ENCODE results near the gene GLT1D1. TPM values are rescaled to one million over a fixed set of nuclear protein-coding genes. Genes with fewer than 3 reads are reported as not detected.
"Not testable (repeated sequence)": the region's sequence is repeated elsewhere in the genome, so short reads cannot be mapped to it uniquely, and the experiment has no call there.

GLT1D1 gene
- total and polyA plus RNA-seq, 5 donors from 2014 or later: 0.07 to 0.08 TPM; not detected in 3

DNA sequence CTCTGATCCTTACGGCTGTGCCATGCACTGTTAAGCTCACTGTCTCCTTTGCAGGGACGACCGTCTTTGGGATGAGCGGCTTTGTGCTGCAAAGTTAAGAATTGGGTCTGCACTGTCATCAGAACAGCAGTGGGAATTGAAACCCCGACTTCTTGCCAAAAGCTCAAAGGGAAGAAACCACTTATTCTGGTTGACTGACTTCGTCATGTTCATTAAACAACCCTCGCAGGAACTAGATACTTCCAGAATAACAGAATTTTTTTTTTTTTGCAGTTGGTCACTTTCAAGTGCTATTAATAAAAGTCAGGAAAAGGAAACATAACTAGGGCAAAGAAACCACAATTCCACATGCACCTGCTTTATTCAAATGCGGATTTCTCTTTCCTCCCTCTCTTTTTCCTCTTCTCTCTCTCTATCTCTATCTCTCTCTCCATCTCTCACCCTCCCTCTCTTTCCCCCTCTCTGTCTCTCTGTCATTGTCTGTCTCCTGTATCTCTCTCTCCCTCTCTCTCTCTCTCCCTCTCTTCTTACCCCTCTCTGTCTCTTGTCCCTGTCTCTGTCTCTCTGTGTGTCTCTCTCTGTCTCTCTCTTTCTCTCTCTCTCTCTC, 12.3 kb upstream of the GLT1D1 start:
- no peak for DNase-seq
- H3K27ac ChIP-seq (ENCODE audit: insufficient read depth, low read length, poor library complexity, severe bottlenecking): no peak overlapping the region
- H3K4me3 ChIP-seq (ENCODE audit: low read depth, low read length): no peak overlapping the region
- H3K27ac Mint-ChIP-seq: no peak overlapping the region
- H3K9me3 ChIP-seq (ENCODE audit: control insufficient read depth in 2 of 2, low read length in 2 of 2): no peaks in the 10 kb centered on the region
- H3K27me3 Mint-ChIP-seq: peaks cover 21% of the 10 kb centered on the region
- H3K9me3 Mint-ChIP-seq: no peaks in the 10 kb centered on the region
- no peaks in the 10 kb centered on the region for H3K36me3 ChIP-seq (ENCODE audit: control insufficient read depth, insufficient read depth, low read length)
- no peaks in the 10 kb centered on the region for H3K36me3 Mint-ChIP-seq
- H3K4me3 Mint-ChIP-seq: no peak overlapping the region
- no peak for ATAC-seq (ENCODE audit: low read depth in 2 of 2)
- H3K4me1 ChIP-seq (ENCODE audit: control insufficient read depth, insufficient read depth, low read length, poor library complexity, severe bottlenecking): no peaks in the 10 kb centered on the region
- no peaks in the 10 kb centered on the region for H3K4me1 Mint-ChIP-seq
- H3K27me3 ChIP-seq (ENCODE audit: control insufficient read depth, insufficient read depth, low read length): no peaks in the 10 kb centered on the region

DNA sequence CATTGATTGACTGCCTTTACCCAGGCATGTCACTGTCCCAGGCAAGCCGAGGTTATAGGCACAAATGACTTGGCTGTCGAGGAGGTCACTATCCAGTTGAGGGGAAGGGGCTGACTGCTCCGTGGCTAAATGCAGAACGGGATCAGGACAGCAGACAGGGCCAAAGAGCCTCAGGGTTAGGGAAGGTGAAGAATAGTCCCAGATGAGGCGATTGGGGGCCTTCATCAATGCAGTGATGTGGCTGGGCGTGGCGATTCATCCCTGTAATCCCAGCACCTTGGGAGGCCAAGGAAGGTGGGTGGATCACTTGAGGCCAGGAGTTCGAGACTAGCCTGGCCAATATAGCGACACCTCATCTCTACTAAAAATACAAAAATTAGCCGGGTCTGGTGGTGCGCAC, 10.7 kb upstream of the GLT1D1 start:
- Mint-ChIP-seq H3K27me3 (peaks cover 21% of the 10 kb centered on the region), H3K4me3 (no peak overlapping the region), H3K4me1 (no peaks in the 10 kb centered on the region), H3K27ac (no peak overlapping the region), H3K9me3 (no peaks in the 10 kb centered on the region), H3K36me3 (no peaks in the 10 kb centered on the region)
- no peaks in the 10 kb centered on the region for H3K4me1 ChIP-seq (ENCODE audit: control insufficient read depth, insufficient read depth, low read length, poor library complexity, severe bottlenecking)
- H3K4me3 ChIP-seq (ENCODE audit: low read depth, low read length): no peak overlapping the region
- ATAC-seq (ENCODE audit: low read depth in 2 of 2): no peak
- no peaks in the 10 kb centered on the region for H3K36me3 ChIP-seq (ENCODE audit: control insufficient read depth, insufficient read depth, low read length)
- no peak overlapping the region for H3K27ac ChIP-seq (ENCODE audit: insufficient read depth, low read length, poor library complexity, severe bottlenecking)
- H3K9me3 ChIP-seq (ENCODE audit: control insufficient read depth in 2 of 2, low read length in 2 of 2): no peaks in the 10 kb centered on the region
- no peak for DNase-seq
- H3K27me3 ChIP-seq (ENCODE audit: control insufficient read depth, insufficient read depth, low read length): no peaks in the 10 kb centered on the region

DNA sequence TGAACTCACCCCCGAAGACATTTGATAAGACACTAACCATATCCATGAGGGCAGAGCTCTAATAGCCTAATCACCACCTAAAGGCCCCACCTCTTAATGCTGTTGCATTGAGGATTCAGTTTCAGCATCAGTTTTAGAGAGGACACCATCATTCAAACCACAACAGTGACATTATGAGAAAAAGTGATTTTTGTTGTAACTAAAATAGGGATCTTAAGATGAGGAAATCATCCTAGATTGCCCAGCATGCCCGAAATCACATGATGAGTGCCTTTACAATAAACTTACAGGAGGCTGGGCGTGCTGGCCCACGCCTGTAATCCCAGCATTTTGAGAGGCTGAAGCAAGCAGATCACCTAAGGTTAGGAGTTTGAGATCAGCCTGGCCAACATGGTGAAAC, 9.7 kb upstream of the GLT1D1 start:
- Histone ChIP-seq H3K4me3 (ENCODE audit: low read depth, low read length) (no peak overlapping the region), H3K4me1 (ENCODE audit: control insufficient read depth, insufficient read depth, low read length, poor library complexity, severe bottlenecking) (no peaks in the 10 kb centered on the region), H3K27me3 (ENCODE audit: control insufficient read depth, insufficient read depth, low read length) (no peaks in the 10 kb centered on the region), H3K27ac (ENCODE audit: insufficient read depth, low read length, poor library complexity, severe bottlenecking) (no peak overlapping the region), H3K36me3 (ENCODE audit: control insufficient read depth, insufficient read depth, low read length) (no peaks in the 10 kb centered on the region), H3K9me3 (ENCODE audit: control insufficient read depth in 2 of 2, low read length in 2 of 2) (no peaks in the 10 kb centered on the region)
- Mint-ChIP-seq H3K36me3 (no peaks in the 10 kb centered on the region), H3K4me1 (no peaks in the 10 kb centered on the region), H3K27me3 (peaks cover 21% of the 10 kb centered on the region), H3K9me3 (no peaks in the 10 kb centered on the region), H3K4me3 (no peak overlapping the region), H3K27ac (no peak overlapping the region)
- ATAC-seq (ENCODE audit: low read depth in 2 of 2) (no peak), DNase-seq (no peak)

DNA sequence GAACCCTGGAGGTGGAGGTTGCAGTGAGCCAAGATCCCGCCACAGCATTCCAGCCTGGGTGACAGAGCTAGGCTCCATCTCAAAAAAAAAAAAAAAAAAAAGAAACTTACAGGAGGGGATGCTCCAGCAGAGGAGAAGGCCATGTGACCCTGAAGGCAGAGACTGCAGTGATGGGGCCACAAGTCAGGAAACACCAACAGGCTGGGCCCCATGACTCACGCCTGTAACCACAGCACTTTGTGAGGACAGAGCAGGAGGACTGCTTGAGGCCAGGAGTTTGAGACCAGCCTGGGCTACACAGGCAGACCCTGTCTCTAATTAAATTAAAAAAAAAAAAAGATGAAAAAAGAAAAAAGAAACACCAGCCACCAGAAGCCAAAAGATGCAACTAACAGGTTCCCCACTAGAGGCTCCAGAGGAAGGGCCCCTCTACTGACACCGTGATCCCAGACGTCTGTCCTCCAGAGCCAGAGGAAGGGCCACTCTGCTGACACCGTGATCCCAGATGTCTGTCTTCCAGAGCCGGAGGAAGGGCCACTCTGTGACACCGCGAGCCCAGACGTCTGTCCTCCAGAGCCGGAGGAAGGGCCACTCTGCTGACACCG, 9.1 kb upstream of the GLT1D1 start:
- no peak overlapping the region for H3K4me3 Mint-ChIP-seq
- H3K9me3 Mint-ChIP-seq: no peaks in the 10 kb centered on the region
- Histone ChIP-seq H3K27me3 (ENCODE audit: control insufficient read depth, insufficient read depth, low read length) (no peaks in the 10 kb centered on the region), H3K9me3 (ENCODE audit: control insufficient read depth in 2 of 2, low read length in 2 of 2) (no peaks in the 10 kb centered on the region), H3K4me3 (ENCODE audit: low read depth, low read length) (no peak overlapping the region), H3K4me1 (ENCODE audit: control insufficient read depth, insufficient read depth, low read length, poor library complexity, severe bottlenecking) (no peaks in the 10 kb centered on the region), H3K36me3 (ENCODE audit: control insufficient read depth, insufficient read depth, low read length) (no peaks in the 10 kb centered on the region), H3K27ac (ENCODE audit: insufficient read depth, low read length, poor library complexity, severe bottlenecking) (no peak overlapping the region)
- no peak for DNase-seq
- H3K36me3 Mint-ChIP-seq: no peaks in the 10 kb centered on the region
- peak overlapping the region in 1 of 3 donors; percentile 43 for H3K27ac Mint-ChIP-seq
- H3K27me3 Mint-ChIP-seq: peaks cover 21% of the 10 kb centered on the region
- ATAC-seq (ENCODE audit: low read depth in 2 of 2): no peak
- H3K4me1 Mint-ChIP-seq: no peaks in the 10 kb centered on the region

DNA sequence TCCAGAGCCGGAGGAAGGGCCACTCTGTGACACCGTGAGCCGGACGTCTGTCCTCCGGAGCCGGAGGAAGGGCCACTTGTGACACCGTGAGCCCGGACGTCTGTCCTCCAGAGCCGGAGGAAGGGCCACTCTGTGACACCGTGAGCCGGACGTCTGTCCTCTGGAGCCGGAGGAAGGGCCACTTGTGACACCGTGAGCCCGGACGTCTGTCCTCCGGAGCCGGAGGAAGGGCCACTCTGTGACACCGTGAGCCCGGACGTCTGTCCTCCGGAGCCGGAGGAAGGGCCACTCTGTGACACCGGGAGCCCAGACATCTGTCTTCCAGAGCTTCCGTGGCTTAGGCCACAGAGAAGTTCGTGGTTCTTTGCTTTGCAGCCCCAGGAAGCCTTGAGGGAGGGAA, 6.6 kb upstream of the GLT1D1 start:
- not testable (repeated sequence) for ATAC-seq (ENCODE audit: low read depth in 2 of 2); H3K4me1 ChIP-seq (ENCODE audit: control insufficient read depth, insufficient read depth, low read length, poor library complexity, severe bottlenecking); H3K27ac Mint-ChIP-seq; H3K4me3 Mint-ChIP-seq; H3K27me3 ChIP-seq (ENCODE audit: control insufficient read depth, insufficient read depth, low read length); H3K9me3 ChIP-seq (ENCODE audit: control insufficient read depth in 2 of 2, low read length in 2 of 2); H3K36me3 ChIP-seq (ENCODE audit: control insufficient read depth, insufficient read depth, low read length); H3K27ac ChIP-seq (ENCODE audit: insufficient read depth, low read length, poor library complexity, severe bottlenecking); DNase-seq; H3K4me3 ChIP-seq (ENCODE audit: low read depth, low read length); H3K9me3 Mint-ChIP-seq; H3K4me1 Mint-ChIP-seq; H3K36me3 Mint-ChIP-seq
- H3K27me3 Mint-ChIP-seq: peaks cover 18% of the 10 kb centered on the region

DNA sequence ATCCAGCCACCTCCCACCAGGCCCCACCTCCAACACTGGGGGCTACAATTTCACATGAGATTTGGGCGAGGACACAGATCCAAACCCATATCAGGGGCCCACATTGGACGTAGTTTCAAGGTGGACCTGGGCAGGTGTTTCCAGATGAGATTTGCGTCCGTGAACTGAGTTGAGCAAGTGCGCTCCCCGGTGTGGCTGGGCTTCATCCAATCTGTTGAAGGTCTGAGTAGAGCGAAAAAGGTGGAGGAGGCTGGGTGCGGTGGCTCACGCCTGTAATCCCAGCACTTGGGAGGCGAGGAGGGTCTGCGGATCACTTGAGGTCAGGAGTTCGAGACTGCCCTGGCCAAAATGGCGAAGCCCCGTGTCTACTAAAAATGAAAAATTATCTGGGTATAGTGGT, 4.9 kb upstream of the GLT1D1 start:
- H3K27me3 ChIP-seq (ENCODE audit: control insufficient read depth, insufficient read depth, low read length): no peaks in the 10 kb centered on the region
- no peak overlapping the region for H3K27ac Mint-ChIP-seq
- H3K36me3 ChIP-seq (ENCODE audit: control insufficient read depth, insufficient read depth, low read length): no peaks in the 10 kb centered on the region
- no peaks in the 10 kb centered on the region for H3K4me1 ChIP-seq (ENCODE audit: control insufficient read depth, insufficient read depth, low read length, poor library complexity, severe bottlenecking)
- H3K36me3 Mint-ChIP-seq: no peaks in the 10 kb centered on the region
- no peak for DNase-seq
- peaks cover 19% of the 10 kb centered on the region for H3K27me3 Mint-ChIP-seq
- no peaks in the 10 kb centered on the region for H3K9me3 Mint-ChIP-seq
- no peak overlapping the region for H3K4me3 ChIP-seq (ENCODE audit: low read depth, low read length)
- H3K4me3 Mint-ChIP-seq: no peak overlapping the region
- H3K4me1 Mint-ChIP-seq: no peaks in the 10 kb centered on the region
- no peaks in the 10 kb centered on the region for H3K9me3 ChIP-seq (ENCODE audit: control insufficient read depth in 2 of 2, low read length in 2 of 2)
- no peak overlapping the region for H3K27ac ChIP-seq (ENCODE audit: insufficient read depth, low read length, poor library complexity, severe bottlenecking)
- ATAC-seq (ENCODE audit: low read depth in 2 of 2): no peak

DNA sequence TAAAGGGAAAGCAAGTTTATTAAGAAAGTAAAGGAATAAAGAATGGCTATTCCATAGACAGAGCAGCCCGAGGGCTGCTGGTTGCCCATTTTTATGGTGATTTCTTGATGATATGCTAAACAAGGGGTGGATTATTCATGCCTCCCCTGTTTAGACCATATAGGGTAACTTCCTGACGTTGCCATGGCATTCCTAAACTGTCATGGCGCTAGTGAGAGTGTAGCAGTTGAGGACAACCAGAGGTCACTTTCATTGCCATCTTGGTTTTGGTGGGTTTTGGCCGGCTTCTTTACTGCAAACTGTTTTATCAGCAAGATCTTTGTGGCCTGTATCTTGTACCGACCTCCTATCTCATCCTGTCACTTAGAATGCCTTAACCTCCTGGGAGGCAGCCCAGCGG, 3.5 kb upstream of the GLT1D1 start:
- H3K27me3 ChIP-seq (ENCODE audit: control insufficient read depth, insufficient read depth, low read length); H3K9me3 Mint-ChIP-seq; H3K4me1 ChIP-seq (ENCODE audit: control insufficient read depth, insufficient read depth, low read length, poor library complexity, severe bottlenecking); H3K4me3 Mint-ChIP-seq; H3K36me3 Mint-ChIP-seq; H3K27ac Mint-ChIP-seq; DNase-seq; H3K4me1 Mint-ChIP-seq; H3K9me3 ChIP-seq (ENCODE audit: control insufficient read depth in 2 of 2, low read length in 2 of 2); H3K4me3 ChIP-seq (ENCODE audit: low read depth, low read length); H3K27ac ChIP-seq (ENCODE audit: insufficient read depth, low read length, poor library complexity, severe bottlenecking); ATAC-seq (ENCODE audit: low read depth in 2 of 2); H3K36me3 ChIP-seq (ENCODE audit: control insufficient read depth, insufficient read depth, low read length): not testable (repeated sequence)
- H3K27me3 Mint-ChIP-seq: peaks cover 19% of the 10 kb centered on the region

DNA sequence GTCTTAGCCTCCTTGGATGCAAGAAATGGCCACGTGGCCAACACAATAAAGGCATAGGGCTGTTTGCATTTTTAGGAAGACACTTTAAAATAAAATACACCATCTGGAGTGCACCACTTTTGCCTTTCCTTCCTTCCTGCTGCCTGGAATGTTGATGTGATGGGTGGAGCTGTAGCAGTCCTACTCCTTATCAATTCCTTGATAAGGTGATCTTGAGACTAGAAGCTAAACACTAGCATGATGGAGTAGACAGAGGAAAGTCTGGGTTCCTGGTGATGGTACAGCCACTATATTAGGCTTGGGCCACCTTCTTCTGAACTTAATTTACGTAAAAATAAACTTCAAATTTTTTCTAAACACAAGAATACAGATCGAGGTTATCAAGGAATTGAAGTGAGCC, 2.9 kb upstream of the GLT1D1 start:
- DNase-seq (no peak), ATAC-seq (ENCODE audit: low read depth in 2 of 2) (no peak)
- no peaks in the 10 kb centered on the region for H3K4me1 Mint-ChIP-seq
- H3K4me3 Mint-ChIP-seq: no peak overlapping the region
- Histone ChIP-seq H3K36me3 (ENCODE audit: control insufficient read depth, insufficient read depth, low read length) (no peaks in the 10 kb centered on the region), H3K4me1 (ENCODE audit: control insufficient read depth, insufficient read depth, low read length, poor library complexity, severe bottlenecking) (no peaks in the 10 kb centered on the region), H3K4me3 (ENCODE audit: low read depth, low read length) (no peak overlapping the region), H3K27me3 (ENCODE audit: control insufficient read depth, insufficient read depth, low read length) (no peaks in the 10 kb centered on the region), H3K9me3 (ENCODE audit: control insufficient read depth in 2 of 2, low read length in 2 of 2) (no peaks in the 10 kb centered on the region), H3K27ac (ENCODE audit: insufficient read depth, low read length, poor library complexity, severe bottlenecking) (no peak overlapping the region)
- H3K27ac Mint-ChIP-seq: no peak overlapping the region
- peaks cover 19% of the 10 kb centered on the region for H3K27me3 Mint-ChIP-seq
- no peaks in the 10 kb centered on the region for H3K36me3 Mint-ChIP-seq
- H3K9me3 Mint-ChIP-seq: no peaks in the 10 kb centered on the region
